Measurements from ENCODE around the gene PPID. TPM values are rescaled to one million over a fixed set of nuclear protein-coding genes. Genes with fewer than 3 reads are reported as not detected.
A peak's percentile ranks its signal among the peaks of the same experiment; 100 is the strongest.

Gene PPID
- total and polyA plus RNA-seq, 2 of the 13 experiments (the other 11 are each of a cell fraction or from before 2014, with no cell fraction given), result 15.4 to 63.4 TPM

DNA sequence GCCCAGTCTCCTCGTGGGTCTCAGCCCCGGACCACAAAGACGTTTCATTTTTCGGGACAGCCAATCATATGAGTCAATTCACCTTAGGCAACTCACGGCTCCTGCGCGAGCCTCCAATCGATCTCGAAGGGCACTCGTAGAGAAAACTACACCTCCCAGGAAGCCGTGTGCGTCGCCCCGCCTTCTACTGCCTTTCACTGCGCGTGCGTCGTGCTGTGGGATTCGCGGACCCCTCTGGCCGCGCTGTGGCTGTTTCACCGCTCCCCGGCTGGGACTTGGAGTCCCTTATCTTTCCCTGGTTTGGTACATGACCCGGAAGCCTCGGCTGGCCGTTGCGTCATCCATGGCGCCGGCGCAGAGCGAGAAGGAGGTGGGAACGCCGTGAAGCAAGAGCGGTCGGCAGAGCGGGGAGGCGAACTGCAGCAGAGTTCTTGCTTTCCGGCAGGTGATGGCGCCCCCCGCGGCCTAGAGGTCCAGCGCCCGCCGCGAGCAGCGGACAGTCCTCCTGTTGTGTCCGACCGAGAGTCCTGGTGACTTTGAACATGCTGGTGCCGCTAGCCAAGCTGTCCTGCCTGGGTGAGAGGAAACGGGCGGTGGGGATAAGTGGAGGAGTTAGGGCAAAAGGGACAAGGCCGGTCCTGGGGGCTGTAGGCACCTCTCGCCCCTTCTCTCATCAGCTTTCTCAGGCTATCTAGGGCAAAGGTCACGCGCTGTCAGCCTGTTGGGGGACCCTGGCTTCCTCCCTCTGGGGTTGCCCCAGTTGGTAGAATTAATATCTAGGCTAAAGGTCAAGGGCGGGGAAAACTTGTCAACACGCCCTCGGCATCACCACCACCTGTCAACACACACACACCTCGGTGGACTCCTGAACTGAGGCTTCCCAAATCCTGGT, 51.0 kb downstream of the PPID start, which contains the start of gene ETFDH (continued):
- TF ChIP-seq FOXJ3 (CRISPR knock-in tag; IDR thresholded peaks at IDR 0.05; ENCODE audit: borderline replicate concordance) (peak; percentile 73; the same call in 1 of the 2 replicates), ZNF441 (CRISPR knock-in tag; IDR thresholded peaks at IDR 0.05; ENCODE audit: borderline replicate concordance) (0 out of 2 replicates have a peak, but pooled peaks have one; percentile 20), NR2C2 (CRISPR knock-in tag; IDR thresholded peaks at IDR 0.05; ENCODE audit: borderline replicate concordance) (peak; percentile 97), ZMAT3 (CRISPR knock-in tag; conservative IDR thresholded peaks at IDR 0.05) (peak; percentile 70; the same call in 1 of the 2 replicates), FOXA3 (CRISPR knock-in tag; IDR thresholded peaks at IDR 0.05) (peak; percentile 72), NR2F2 (IDR thresholded peaks at IDR 0.05; ENCODE audit: borderline replicate concordance, low read depth) (no peak), GPN1 (CRISPR knock-in tag; IDR thresholded peaks at IDR 0.05; ENCODE audit: borderline replicate concordance) (no peak), ZNF883 (CRISPR knock-in tag; IDR thresholded peaks at IDR 0.05; ENCODE audit: not compliant biosample characterization) (peak; percentile 66), ZNF7 (CRISPR knock-in tag; IDR thresholded peaks at IDR 0.05) (peak; percentile 95), ZNF619 (CRISPR knock-in tag; IDR thresholded peaks at IDR 0.05) (peak; percentile 85), MXI1 (IDR thresholded peaks at IDR 0.05; ENCODE audit: borderline replicate concordance, low read depth, low read length) (peak; percentile 80; the same call in 1 of the 3 replicates), PHF5A (CRISPR knock-in tag; IDR thresholded peaks at IDR 0.05; ENCODE audit: low read depth, unreplicated experiment) (peak; percentile 67), SMYD3 (CRISPR knock-in tag; IDR thresholded peaks at IDR 0.05) (no peak), ZNF75D (CRISPR knock-in tag; IDR thresholded peaks at IDR 0.05; ENCODE audit: borderline replicate concordance) (no peak), KAT2B (IDR thresholded peaks at IDR 0.05; ENCODE audit: borderline replicate concordance, low read depth, low read length) (peak; percentile 42; the same call in 1 of the 2 replicates), ZNF724P (CRISPR knock-in tag; IDR thresholded peaks at IDR 0.05; ENCODE audit: borderline replicate concordance) (no peak), GTF2F1 (IDR thresholded peaks at IDR 0.05; ENCODE audit: low read length) (no peak), SRSF9 (IDR thresholded peaks at IDR 0.05; ENCODE audit: borderline replicate concordance, insufficient read depth, low read depth, low read length, poor library complexity, severe bottlenecking) (no peak), NFKB2 (CRISPR knock-in tag; IDR thresholded peaks at IDR 0.05; ENCODE audit: borderline replicate concordance) (peak; percentile 64; the same call in 1 of the 2 replicates), EP300 (IDR thresholded peaks at IDR 0.05; ENCODE audit: low read depth in 2 of 2, low read length in 2 of 2) (peak in 1 of 2 experiments; percentile 33; a peak in 3 of 4 replicates), EP300 (CRISPR knock-in tag; IDR thresholded peaks at IDR 0.05; ENCODE audit: borderline replicate concordance) (peak; percentile 55; the same call in 1 of the 2 replicates)
- TF ChIP-seq, protein P1, sequence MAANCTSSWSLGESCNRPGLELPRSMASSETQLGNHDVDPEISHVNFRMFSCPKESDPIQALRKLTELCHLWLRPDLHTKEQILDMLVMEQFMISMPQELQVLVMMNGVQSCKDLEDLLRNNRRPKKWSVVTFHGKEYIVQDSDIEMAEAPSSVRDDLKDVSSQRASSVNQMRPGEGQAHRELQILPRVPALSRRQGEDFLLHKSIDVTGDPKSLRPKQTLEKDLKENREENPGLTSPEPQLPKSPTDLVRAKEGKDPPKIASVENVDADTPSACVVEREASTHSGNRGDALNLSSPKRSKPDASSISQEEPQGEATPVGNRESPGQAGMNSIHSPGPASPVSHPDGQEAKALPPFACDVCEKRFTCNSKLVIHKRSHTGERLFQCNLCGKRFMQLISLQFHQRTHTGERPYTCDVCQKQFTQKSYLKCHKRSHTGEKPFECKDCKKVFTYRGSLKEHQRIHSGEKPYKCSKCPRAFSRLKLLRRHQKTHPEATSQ (CRISPR knock-in tag; IDR thresholded peaks at IDR 0.05; ENCODE audit: borderline replicate concordance), result peak; percentile 97; the same call in 1 of the 2 replicates
- TF ChIP-seq, protein P2, sequence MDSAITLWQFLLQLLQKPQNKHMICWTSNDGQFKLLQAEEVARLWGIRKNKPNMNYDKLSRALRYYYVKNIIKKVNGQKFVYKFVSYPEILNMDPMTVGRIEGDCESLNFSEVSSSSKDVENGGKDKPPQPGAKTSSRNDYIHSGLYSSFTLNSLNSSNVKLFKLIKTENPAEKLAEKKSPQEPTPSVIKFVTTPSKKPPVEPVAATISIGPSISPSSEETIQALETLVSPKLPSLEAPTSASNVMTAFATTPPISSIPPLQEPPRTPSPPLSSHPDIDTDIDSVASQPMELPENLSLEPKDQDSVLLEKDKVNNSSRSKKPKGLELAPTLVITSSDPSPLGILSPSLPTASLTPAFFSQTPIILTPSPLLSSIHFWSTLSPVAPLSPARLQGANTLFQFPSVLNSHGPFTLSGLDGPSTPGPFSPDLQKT (CRISPR knock-in tag; IDR thresholded peaks at IDR 0.05; ENCODE audit: borderline replicate concordance), result no peak
- TF ChIP-seq, protein P3, sequence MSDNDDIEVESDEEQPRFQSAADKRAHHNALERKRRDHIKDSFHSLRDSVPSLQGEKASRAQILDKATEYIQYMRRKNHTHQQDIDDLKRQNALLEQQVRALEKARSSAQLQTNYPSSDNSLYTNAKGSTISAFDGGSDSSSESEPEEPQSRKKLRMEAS (IDR thresholded peaks at IDR 0.05), result peak; percentile 66
- TF ChIP-seq, protein P4, sequence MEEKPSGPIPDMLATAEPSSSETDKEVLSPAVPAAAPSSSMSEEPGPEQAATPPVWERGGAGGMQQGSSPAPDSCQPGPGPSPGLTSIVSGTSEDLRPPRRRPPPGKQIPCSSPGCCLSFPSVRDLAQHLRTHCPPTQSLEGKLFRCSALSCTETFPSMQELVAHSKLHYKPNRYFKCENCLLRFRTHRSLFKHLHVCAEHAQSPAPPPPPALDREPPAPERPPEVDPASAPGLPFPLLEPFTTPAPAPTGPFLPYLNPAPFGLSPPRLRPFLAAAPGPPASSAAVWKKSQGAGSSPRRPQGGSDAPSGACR (CRISPR knock-in tag; IDR thresholded peaks at IDR 0.05), result 0 out of 2 replicates have a peak, but pooled peaks have one; percentile 75

Measured in HepG2 (cell line).